Cardiac fibroblast (primary cell): ENCODE data around the gene C1orf167.

Source experiments
- DNase-seq, 2 donors: peaks; one replicate each; pipeline versions ENCODE4 v3.0.0 to v3.0.0-alpha.2; 2010; ENCODE audit warnings: low read depth in 2 of 2
- H3K4me3 ChIP-seq, 2 donors: replicated peaks in 1 of 2; 1 replicate in 1 of 2; 2 replicates in 1 of 2; pipeline ENCODE4 v1.5.1; 2011; ENCODE audit warnings: low read depth in 2 of 2, low read length in 2 of 2, mild to moderate bottlenecking in 2 of 2, moderate library complexity in 1 of 2
- TF ChIP-seq, protein P1 (sequence below): IDR thresholded peaks from one replicate; pipeline ENCODE4 v1.5.1; 2011; ENCODE audit warnings: low read depth, mild to moderate bottlenecking, low read length, inconsistent platforms

The C1orf167 gene, protein sequence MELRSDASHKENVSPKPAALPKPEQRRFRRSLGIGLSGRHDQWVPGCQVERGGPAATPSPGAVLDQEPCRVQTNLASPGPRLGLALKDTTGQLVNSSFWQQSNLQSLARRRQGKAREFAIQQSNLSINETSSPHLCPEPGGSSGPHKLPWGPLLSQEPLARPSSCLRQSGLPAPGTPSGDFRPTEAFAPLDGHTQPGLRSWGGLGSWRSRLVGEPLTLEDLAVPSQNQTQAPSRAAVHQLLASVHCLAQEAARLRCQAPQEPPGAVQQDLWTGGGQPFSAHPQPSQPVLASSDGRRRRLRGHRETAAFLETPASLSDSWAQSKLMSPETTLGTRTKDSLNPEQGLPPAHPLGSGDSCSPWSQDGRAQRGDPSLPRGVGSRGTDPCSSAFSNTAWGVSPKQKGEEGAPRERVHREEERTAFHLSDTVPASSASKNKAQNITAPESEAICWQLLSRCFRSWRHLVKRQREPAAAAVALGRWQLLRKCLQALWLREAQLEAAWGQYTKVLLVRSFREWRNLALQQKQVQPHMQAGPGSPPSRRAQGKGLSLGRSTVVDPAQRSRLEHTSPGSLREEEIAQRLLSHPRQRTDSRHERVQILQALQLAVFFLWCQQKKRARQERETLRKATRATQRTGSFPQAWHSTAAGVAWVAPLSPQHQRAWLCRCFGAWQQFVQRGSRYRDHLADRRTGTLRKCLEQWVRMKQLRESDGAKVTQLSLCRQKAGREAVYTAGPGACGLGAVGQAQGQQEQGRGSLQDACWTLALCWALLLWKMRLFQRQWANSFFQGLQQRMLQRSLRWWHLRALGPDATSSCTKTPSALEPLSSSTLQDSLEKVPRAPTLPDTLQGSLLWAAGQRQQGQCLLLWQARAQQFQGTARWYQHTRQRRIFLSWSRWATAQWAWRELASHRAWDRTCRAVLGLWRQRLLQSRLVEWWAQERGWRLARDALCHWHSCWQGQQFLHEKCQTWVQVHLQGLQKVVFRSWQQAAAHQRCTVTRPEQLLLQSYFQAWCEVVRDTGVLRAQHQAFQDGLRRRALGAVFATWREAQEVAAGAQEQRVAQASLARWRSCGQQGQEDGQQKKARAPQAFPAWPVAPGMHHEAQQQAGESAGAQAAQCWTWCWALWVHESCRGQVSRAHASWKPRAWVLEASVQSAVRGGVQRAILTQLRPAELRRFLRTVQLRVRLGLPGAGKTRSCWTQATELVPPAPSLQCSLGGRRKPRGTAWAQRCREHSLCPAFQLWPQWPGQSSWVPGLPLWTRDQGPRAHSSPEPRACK (N-terminal part only)

GRCh38 chr1:11761988-11762406 is at the start of gene C1orf167:
Gene C1orf167 (plus strand): TSS chr1:11762193. CDS start chr1:11764401, 2,208 bp downstream.
- H3K4me3 ChIP-seq: no peak within 1 kb of the TSS
- no peak for DNase-seq
- TF ChIP-seq, protein P1, sequence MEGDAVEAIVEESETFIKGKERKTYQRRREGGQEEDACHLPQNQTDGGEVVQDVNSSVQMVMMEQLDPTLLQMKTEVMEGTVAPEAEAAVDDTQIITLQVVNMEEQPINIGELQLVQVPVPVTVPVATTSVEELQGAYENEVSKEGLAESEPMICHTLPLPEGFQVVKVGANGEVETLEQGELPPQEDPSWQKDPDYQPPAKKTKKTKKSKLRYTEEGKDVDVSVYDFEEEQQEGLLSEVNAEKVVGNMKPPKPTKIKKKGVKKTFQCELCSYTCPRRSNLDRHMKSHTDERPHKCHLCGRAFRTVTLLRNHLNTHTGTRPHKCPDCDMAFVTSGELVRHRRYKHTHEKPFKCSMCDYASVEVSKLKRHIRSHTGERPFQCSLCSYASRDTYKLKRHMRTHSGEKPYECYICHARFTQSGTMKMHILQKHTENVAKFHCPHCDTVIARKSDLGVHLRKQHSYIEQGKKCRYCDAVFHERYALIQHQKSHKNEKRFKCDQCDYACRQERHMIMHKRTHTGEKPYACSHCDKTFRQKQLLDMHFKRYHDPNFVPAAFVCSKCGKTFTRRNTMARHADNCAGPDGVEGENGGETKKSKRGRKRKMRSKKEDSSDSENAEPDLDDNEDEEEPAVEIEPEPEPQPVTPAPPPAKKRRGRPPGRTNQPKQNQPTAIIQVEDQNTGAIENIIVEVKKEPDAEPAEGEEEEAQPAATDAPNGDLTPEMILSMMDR: no peak

DNA sequence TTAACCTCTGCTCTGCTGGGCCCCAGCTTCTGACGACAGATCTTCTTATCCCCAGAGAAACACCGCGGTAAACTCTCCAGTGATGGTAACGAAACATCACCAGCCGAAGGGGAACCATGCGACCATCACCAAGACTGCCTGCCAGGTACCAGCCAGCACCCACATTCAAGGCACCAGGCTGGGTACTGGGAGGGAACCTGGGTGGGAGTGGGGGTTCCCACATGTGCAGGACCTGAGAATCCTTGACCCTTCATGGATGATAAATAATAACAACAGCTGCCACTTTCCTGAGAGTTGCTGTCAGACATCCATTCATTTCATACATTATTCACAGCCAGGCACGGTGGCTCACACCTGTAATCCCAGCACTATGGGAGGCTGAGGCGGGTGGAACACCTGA is 49.7 kb upstream of the C1orf167 start:
- TF ChIP-seq, protein P1: no peak
- DNase-seq: no peak
- no peak overlapping the region for H3K4me3 ChIP-seq

DNA sequence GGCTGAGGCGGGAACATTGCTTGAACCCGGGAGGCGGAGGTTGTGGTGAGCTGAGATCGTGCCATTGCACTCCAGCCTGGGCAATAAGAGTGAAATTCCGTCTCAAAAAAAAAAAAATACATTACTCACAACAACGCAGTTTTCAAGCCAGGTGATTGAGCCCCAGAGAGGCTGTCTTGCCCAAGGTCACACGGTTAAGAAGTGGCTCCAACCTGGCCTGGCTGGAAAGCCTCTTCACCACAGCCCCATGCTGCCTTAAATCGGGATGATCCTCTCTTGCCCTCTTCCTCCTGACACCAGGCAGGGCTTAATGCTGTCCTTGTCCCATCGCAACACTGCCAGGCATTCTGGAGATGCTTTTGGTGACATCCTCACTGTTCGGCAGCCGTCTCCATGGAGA is 48.9 kb upstream of the C1orf167 start:
- TF ChIP-seq, protein P1: no peak
- H3K4me3 ChIP-seq: no peak overlapping the region
- no peak for DNase-seq

DNA sequence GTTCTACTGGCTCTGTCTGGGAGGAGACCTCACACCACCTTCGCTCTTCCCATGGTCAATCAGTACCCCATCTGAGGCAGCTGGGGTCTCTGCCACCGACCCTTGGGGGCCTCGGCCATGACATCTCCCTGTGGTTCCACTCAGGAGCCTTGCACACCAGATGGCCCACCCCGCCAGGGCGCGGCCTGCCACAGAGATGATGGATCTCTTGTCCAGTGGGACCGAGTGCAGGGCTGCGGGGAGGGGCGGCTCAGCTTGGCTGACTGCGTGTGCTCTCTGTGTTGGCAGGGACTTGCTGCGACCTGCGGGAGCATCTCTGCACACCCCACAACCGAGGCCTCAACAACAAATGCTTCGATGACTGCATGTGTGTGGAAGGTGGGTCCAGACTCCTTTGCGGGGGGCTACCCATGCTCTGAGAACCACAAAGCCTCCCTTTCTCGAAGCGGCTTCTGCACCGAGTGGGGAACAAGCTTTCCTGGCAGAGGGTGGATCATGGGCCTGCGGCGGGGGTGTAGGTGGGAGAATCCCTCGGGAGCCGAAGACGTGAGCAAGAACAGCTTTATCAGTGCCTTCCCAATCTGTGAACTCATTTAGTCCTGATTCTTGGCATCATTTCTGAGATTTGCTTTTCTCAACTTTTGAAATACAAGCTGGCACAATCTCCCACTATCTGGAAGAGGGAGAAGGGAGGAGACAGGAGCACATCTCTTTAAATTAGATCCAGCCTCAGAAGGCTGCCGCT is 47.0 kb upstream of the C1orf167 start:
- TF ChIP-seq, protein P1: no peak
- no peak for DNase-seq
- H3K4me3 ChIP-seq: no peak overlapping the region

DNA sequence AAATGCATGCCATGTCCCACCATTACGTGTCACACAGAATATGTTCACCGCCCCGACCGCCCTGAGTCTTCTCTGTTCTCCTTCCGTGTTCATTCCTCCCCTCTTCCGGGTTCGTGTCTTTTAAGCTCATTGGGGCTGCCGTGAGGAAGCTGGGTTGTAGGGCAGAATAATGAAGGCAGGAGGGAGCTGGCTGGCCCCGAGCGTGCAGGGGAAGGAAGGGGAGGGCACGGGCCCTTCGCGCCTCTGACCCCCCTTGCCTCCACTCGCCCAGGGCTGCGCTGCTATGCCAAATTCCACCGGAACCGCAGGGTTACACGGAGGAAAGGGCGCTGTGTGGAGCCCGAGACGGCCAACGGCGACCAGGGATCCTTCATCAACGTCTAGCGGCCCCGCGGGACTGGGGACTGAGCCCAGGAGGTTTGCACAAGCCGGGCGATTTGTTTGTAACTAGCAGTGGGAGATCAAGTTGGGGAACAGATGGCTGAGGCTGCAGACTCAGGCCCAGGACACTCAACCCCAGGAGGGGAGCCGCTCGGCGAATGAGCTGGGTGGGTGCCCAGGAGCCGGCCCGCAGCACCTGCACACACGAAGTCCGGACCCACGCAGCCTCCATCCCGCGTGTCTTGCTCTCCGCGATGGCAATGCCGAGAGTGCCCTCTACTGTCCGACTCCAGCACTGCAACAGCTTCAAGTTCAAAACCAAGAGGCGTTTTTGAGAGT is 42.5 kb upstream of the C1orf167 start:
- DNase-seq: peak; percentile 74 to 77
- peak overlapping the region; percentile 13 to 30 for H3K4me3 ChIP-seq
- TF ChIP-seq, protein P1: peak; percentile 97
